Ammon's horn (tissue), 1 donor: Measurements from ENCODE around the gene AGPS.
A peak's percentile ranks its signal among the peaks of the same experiment; 100 is the strongest.
"Not testable (repeated sequence)": the region's sequence is repeated elsewhere in the genome, so short reads cannot be mapped to it uniquely, and the experiment has no call there.

Experiments used
- DNase-seq: peaks from one replicate; pipeline ENCODE4 v3.0.0-alpha.2; 2016; ENCODE audit warnings: low spot score

Gene AGPS

DNA sequence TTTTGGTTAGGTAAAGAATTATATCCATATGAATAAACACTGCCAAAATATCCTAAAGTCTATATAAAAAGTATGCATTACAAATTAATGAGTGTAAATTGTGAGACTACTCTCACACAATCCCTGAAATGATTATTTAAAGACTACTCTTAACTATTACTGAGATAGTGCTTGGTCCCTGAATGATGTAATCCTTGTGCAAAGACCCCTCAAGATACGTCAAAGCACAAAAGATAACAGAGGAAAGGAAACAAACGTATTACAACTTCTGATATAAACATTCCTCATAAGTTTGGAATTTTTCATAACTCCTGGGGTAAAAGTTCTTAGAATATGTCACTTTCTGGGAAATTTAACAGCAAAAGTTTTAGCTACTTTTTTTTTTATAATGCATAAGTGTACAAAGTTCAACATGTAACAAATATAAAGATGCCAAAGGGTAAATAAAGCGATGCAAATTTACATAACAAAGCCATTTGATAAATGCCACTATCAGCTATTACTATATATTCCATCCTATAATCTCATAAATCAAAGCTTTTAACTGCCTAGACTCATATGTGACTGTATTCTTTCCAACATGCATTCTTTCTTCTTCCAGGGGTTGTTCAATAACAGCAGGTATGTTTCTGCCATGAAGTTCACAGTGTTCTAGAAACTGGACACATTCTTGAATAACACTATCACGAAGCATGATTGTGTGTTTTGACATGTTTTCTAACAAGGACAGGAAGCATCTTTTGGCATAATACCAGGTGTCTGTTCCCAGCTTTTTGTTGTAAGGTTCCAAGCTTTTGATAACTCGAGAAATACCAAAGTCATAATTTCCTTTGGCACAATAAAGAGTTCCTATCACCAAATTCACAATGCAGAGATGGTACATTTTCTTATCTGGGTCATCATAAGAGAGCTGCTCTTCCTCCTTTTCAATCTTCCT, 158.0 kb downstream of the AGPS start:
- no peak for DNase-seq

GRCh38 chr2:177551360-177551759, 158.8 kb downstream of the AGPS start:
- not testable (repeated sequence) for DNase-seq

GRCh38 chr2:177551989-177552421, 159.4 kb downstream of the AGPS start:
- peak; percentile 46 for DNase-seq

DNA sequence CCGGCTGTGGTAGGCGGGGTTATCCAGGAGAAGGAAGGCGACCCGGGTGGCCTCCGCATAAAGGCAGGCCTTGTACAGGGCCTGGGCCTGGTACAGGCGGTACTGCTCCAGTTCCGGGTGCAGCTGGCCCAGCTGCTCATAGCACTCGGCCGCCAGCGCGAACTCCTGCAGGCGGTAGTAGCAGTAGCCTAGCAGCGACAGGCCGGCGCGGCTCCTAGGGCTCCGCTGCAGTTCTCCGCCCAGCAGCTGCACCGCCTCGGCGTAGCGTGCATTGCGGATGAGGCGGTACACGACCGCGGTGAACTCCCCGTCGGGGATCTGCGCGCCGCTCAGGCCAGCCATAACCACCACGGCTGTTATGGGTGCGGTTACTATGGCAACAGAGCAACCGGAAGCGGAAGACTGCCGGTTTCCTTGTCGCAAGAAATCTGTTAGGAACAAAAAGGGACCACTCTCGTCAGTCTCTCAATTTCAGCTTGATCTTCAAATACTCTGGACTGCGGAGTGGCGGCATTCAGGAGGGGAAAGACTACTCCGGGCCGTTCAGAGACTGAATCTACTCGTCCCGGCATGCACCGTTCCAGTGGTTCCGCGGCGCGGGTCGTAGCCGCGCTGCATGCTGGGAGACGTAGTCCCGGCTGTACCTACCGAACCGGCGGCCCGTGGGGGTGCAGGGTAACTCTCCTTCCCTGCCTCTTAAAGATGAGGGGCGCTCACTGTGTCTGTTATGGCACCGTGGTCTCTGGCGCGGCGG, 160.0 kb downstream of the AGPS start:
- DNase-seq, result peak; percentile 92

GRCh38 chr2:177553176-177553884, 160.8 kb downstream of the AGPS start:
- peak; percentile 40 for DNase-seq

- no peak for DNase-seq
These were observed 161.8 kb downstream of the AGPS start for GRCh38 chr2:177554365-177554764.

GRCh38 chr2:177556153-177556552, 163.6 kb downstream of the AGPS start:
- DNase-seq, result no peak

DNA sequence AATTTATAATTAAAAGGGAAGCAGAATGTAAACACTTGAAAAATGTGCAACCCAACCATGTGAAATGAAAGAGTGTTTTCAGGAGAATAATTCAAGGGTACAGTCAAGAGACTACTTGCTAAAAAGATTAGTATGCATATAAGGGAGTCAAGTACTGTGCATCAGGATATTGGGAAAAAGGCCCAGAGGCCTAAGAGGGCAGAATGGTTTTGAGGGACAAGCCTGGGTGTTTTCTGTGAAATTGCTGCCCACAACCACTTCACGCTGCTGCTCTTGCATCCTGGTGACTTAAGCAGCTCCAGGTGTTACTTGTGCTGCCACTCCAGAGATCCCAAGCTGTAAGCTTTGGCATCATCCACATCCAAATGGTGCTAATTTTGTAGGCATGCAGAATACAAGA, 165.2 kb downstream of the AGPS start:
- DNase-seq, result no peak

GRCh38 chr2:177559638-177560037, 167.1 kb downstream of the AGPS start:
- no peak for DNase-seq

DNA sequence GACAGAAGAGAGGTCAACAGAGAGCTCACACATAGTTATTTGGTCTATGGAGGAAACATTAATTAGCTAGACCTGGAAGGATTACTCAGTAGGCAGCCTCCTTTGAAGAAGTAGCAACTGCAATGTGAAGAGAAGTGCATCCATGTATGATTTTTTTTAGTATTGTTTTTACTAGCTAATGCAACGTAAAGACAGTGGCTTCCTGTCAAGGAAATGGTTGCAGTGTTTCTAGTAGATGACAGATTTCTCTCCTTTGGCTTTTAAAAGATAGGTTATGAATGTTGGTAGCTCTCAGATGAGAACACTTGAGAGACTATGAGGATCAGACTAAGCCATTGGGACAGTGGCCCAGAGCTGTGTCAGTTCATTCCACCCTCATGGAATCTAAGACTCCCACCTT, 175.8 kb downstream of the AGPS start:
- no peak for DNase-seq

GRCh38 chr2:177568893-177569292, 176.3 kb downstream of the AGPS start:
- DNase-seq, result no peak

GRCh38 chr2:177572236-177572671, 179.7 kb downstream of the AGPS start:
- DNase-seq, result peak; percentile 15

GRCh38 chr2:177573120-177573519, 180.5 kb downstream of the AGPS start:
- no peak for DNase-seq

- no peak for DNase-seq
These were observed 181.8 kb downstream of the AGPS start for GRCh38 chr2:177574356-177574755.

DNA sequence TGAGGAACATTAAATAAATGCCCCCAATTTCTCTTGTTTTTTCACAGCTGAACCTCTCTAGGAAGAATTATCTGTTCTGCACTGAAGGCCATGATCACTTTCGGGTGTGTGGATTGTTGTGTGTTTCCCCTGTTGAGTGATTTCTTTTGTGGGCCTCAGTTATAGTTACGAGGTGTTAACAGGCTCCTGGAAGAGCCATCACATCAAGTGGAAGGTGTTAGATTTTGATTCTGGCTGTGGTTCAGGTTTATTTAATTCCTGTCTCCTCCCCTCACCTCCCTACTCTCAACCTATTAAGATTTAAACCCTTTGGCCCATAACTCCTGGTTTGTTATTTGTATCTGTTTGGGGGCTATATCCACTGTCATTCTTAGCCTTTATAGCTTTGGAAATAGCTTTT, 182.8 kb downstream of the AGPS start:
- no peak for DNase-seq

- DNase-seq, result no peak
These were observed 184.5 kb downstream of the AGPS start for GRCh38 chr2:177577075-177577474.

- no peak for DNase-seq
These were observed 185.9 kb downstream of the AGPS start for GRCh38 chr2:177578454-177578853.

- no peak for DNase-seq
These were observed 187.0 kb downstream of the AGPS start for GRCh38 chr2:177579486-177580036.

DNA sequence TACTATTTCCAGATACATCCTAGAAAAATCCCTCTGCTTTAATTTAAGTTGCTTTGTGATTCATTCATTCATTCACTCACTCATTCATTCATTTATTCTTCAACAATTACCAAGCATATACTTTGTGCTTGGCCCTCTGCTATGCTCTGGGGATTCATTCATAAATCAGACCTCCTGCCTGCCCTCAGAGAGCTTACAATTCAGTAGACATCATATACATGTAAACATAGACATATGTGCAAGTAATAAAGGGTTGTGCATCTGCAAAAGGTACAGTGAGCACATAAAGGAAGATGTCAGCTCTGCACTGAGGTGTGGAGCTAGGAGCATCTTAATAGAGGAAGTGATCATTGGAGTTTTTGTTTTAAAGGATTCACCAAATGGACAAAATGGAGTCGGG, 189.4 kb downstream of the AGPS start:
- DNase-seq, result no peak

GRCh38 chr2:177584030-177584692, 191.6 kb downstream of the AGPS start:
- DNase-seq, result no peak

GRCh38 chr2:177585234-177585863, 192.8 kb downstream of the AGPS start:
- no peak for DNase-seq
